ENCODE results near the gene ARID1B. TPM values are rescaled to one million over a fixed set of nuclear protein-coding genes. Genes with fewer than 3 reads are reported as not detected.

ARID1B gene
- 12.9 to 18.4 TPM (median 16.8 TPM) in 5 replicates for total RNA-seq (2022; extraction: Qiagen RNA extraction)

GRCh38 chr6:156776840-156777576 is at the start of gene ARID1B:
Gene ARID1B, plus strand, starts transcription at chr6:156777378. Its CDS starts 303 bp downstream, at chr6:156777681.

Measured in A549 treated with dexamethasone at 1 μM for 4 hours (cell line).